ENCODE data around the gene DNM2. TPM values are rescaled to one million over a fixed set of nuclear protein-coding genes. Genes with fewer than 3 reads are reported as not detected.

DNM2 gene
- 75.2 and 86.7 TPM in 2 replicates for total RNA-seq

DNA sequence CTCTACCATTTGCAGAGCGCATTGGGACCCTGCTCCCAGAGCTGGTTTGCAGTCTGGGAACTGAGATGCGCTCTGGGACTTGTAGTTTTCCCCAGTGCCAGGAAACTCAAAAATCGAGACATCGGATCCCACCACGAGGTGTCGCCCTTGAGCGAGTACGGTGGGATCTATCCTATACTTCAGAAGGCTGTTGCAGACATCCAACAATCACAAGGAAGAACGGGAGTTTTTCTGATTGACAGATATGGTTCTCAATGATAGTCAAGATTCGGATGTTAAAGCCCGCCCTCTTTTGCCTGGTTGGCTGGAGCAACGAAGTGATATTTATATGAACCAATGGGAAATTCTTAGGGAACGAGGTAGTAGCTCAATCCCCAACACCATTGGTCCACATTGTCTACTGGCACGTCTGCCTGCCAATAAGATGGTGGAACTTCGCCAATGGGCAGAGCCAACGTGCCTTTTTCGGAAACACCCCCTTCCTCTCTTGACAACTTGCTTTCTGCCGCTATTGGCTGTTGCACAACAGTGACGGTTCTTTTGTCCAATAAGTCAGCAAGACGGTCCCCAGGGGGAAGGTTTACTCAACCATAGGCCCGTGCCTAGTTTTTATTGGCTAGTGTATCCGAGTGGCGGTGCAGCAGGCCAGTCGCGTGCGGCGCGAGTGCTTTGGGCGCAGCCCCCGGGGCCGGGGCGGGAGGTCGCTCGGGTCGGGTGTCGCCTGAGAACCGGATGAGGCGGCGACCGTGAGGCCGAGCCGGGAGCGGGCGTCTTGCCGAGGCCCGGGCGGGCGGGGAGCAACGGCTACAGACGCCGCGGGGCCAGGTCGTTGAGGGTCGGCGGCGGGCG, at the start of gene DNM2:
Gene DNM2 (plus strand): TSS at position 724 of the 849 bp plus-strand sequence. CDS start 164 bp downstream, outside the sequence.

DNA sequence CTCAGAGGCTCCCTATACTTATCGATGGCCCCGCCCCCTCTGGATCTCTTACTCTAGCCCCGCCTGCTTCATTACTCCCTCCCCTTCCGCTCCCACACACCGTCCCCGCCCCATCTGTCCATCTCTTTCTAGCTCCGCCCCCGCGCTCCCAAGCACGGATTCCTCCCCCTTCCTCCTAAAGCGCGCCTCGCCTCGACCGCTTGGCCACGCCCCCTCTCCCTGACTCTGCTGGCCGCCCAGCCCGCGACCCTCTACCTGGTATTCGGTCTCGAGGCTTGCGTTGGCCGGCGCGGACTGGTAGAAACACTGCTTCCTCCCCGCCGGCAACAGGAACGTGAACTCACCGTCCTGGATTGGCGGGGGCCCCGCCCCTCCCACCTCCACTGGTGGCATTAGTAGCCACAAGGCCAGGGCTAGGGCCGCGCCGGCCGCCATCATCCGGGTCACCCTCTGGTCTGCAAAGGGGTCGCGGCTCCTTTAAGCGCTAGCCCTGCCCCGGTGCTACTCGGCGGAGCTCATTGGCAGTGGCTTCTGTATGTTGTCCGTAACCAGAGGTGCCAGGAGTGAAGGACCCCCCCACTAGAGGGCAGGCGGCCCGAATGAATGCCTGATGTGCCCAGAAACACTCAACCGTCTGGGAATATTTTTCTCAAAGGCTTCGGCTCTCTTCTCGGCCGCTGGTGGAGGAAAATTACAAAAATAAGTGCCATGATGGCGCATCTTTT, 118.0 kb downstream of the DNM2 start, which contains the start of gene TMED1:
Gene TMED1 (minus strand): TSS at position 459 of the 725 bp plus-strand sequence. CDS start 21 bp downstream, at position 438.

DNA sequence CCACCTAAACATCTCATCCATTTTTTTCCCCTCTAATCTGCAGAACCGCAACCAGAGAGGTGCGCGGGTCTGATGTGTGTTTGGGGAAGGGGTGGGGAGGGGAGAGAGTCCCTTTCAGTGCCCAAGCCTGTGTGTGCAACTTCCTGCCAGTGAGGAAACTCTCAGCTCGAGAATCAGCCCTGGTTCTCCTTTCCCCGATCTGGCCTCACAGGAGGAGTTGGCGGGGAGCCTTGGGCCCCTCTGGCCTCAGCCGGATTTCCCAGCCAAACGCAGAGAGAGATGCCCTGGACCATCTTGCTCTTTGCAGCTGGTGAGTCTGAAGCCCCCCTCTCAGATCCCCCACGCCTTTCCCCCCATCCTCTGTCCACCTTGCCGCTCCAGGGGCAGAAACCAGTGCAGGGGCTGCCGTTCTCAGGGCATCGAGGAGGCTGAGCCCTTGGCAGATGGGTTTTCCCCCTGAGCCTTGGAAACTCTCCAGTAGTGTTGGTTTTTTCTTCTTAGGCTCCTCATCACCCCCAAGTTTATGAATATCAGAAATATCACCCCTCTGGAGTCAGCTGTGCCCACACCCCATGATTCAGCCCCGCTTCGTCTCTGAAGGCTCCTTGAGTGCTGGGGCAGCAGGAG, 130.5 kb downstream of the DNM2 start, which contains the start of gene C19orf38:
Gene C19orf38 (plus strand): TSS at position 186 of the 627 bp plus-strand sequence. CDS start 94 bp downstream, at position 280.

DNA sequence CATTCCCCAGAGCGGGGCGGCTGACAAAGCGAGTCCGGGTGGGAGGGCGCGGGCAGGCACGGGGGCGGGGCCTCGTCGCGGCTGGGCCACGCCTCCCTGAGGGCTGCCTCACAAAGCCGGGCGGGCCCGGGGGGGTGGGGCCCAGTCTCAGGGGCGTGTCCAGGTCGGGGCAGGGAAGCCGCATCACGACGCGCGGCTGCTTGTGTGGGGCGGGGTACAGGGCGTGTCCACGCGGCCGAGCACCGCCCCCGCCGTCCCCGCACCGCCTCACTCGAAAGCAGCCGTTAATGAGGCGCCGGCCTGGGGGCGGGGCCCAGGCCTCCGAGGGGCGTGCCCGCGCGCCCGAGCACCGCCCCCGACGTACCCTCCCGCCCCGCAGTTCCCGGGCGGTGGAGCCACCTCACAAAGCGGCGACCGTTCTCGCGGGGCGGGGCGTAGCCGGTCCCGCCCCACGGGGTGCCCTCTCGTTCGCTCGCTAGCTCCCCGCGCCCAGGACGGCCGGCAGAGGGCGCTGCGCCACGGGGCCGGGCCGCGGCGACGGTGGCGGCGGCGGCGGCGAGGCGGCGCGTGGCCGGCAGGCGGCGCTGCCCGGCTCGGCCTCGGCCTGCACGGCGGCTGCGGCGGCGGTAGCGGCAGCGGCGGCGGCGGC, 153.2 kb downstream of the DNM2 start, which contains the start of gene CARM1:
Gene CARM1 (plus strand): TSS at position 599 of the 649 bp plus-strand sequence. CDS start 150 bp downstream, outside the sequence.

Other genes starting within 250 kb of the DNM2 start
- 48.5 and 52.1 TPM in 2 replicates for gene KEAP1, start 214.7 kb upstream of the DNM2 start, total RNA-seq
- gene S1PR5, start 200.6 kb upstream of the DNM2 start, total RNA-seq, result 3.3 TPM in 2 replicates
- 30.6 and 43.4 TPM in 2 replicates for gene ATG4D, start 174.2 kb upstream of the DNM2 start, total RNA-seq
- 10.6 and 11.9 TPM in 2 replicates for gene KRI1, start 152.1 kb upstream of the DNM2 start, total RNA-seq
- 2.0 and 7.1 TPM in 2 replicates for gene CDKN2D, start 149.1 kb upstream of the DNM2 start, total RNA-seq
- gene AP1M2, start 130.8 kb upstream of the DNM2 start, total RNA-seq, result 87.2 and 108 TPM in 2 replicates
- 87.7 and 95.3 TPM in 2 replicates for gene SLC44A2, start 92.5 kb upstream of the DNM2 start, total RNA-seq
- gene ILF3, start 63.7 kb upstream of the DNM2 start, total RNA-seq, result 118 and 141 TPM in 2 replicates
- 19.0 and 21.8 TPM in 2 replicates for gene QTRT1, start 16.6 kb upstream of the DNM2 start, total RNA-seq
- gene TMED1, start 118.1 kb downstream of the DNM2 start, total RNA-seq, result 47.3 and 53.1 TPM in 2 replicates
- not detected in 2 replicates for gene C19orf38, start 130.3 kb downstream of the DNM2 start, total RNA-seq
- gene CARM1, start 153.5 kb downstream of the DNM2 start, total RNA-seq, result 30.8 and 47.0 TPM in 2 replicates
- 64.7 and 93.9 TPM in 2 replicates for gene YIPF2, start 210.6 kb downstream of the DNM2 start, total RNA-seq
- gene TIMM29, start 210.7 kb downstream of the DNM2 start, total RNA-seq, result 36.9 and 40.2 TPM in 2 replicates
- 140 and 170 TPM in 2 replicates for gene SMARCA4, start 243.0 kb downstream of the DNM2 start, total RNA-seq

Measured in airway epithelial cell (primary cell).